GM18909 (cell line): Measurements from ENCODE around the gene TKTL2.
A peak's percentile ranks its signal among the peaks of the same experiment; 100 is the strongest.

Experiments used
- ATAC-seq: cut with Tn5 transposase; IDR thresholded peaks from one replicate; pipeline ENCODE4 v1.9.1; 2021; ENCODE audit warnings: mild to moderate bottlenecking; ENCODE audit not compliant: unreplicated experiment, poor library complexity

TKTL2 gene

GRCh38 chr4:163473576-163473975 lies at the start of gene TKTL2:
TSS of gene TKTL2 (minus strand) at chr4:163473754. CDS start at chr4:163473734, 20 bp downstream.
- ATAC-seq = no peak

- ATAC-seq = no peak
Measured at GRCh38 chr4:163515198-163515597, 41.6 kb upstream of the TKTL2 start.

GRCh38 chr4:163505374-163505773 lies 31.8 kb upstream of the TKTL2 start:
- no peak for ATAC-seq

DNA sequence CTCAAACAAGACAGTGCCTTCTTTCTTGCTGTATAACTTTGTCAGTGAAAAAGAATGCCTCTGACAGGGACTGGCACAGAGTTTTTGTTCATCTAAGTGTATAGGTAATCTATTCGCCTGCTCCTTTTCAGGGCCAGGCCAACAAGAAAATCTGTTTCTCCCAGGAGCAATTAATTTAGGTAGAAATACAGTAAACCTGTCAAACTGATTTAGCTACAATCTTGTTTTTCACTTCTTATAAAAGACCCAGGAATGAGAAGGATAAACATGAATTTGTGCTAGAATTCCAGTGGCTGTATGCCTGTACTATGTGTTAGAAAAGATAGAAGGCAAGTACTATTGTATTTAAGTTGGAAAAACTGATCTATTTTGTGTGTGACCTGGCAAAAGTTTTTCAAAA lies 27.0 kb upstream of the TKTL2 start:
- no peak for ATAC-seq

GRCh38 chr4:163495900-163496299 lies 22.3 kb upstream of the TKTL2 start:
- peak; percentile 37 for ATAC-seq

DNA sequence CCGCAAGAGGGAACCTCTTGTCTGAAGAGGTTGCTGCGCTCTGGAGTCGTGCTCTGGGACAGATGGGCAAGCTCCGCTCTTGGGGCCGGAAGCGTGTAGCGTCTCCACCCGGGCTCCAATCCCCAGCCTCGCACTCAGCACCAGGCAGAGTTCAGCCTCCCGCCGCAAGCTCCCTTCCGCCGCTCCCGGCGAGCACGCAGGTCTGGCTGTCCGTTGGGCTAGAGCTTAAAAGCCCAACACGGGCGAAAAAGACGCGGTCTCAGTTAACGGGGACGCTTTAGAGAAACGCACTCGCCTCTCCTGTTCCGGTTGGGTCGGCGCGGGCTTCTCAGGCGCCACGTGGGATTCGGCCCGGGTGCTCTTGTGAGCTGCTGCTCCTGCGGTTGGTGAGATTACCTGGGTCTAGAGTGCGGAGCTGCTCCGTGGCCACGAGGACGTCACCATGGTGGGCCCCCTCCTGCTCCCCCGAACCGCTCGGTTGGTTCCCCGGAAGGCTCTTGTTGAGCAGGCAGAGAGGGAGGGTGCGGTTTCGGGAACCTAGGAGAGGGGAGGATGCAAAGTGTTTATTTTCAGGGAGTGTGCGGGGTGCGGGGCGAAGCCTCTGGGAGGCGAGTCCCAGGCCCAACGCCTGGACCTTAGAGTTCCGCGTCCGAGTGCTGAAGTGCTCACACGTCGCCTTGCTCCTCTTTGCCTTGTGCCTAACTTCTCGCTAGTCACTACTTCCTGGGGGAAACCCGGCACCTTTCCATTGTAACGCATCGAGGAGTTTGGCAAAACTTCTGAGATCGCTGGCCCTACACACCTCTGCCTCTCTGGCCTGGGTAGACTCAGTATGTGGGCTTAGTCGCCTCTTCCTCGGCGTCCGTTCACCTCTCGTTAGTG lies 21.0 kb upstream of the TKTL2 start, which contains the start of gene TMA16:
Gene TMA16, plus strand, starts transcription at position 331 of the 882 bp plus-strand sequence. Its CDS starts 112 bp downstream, at position 443.
- ATAC-seq = peak; percentile 86

- peak; percentile 24 for ATAC-seq
Measured at GRCh38 chr4:163493643-163494359, 20.2 kb upstream of the TKTL2 start.

- ATAC-seq = no peak
Measured at GRCh38 chr4:163492951-163493504, 19.5 kb upstream of the TKTL2 start.

DNA sequence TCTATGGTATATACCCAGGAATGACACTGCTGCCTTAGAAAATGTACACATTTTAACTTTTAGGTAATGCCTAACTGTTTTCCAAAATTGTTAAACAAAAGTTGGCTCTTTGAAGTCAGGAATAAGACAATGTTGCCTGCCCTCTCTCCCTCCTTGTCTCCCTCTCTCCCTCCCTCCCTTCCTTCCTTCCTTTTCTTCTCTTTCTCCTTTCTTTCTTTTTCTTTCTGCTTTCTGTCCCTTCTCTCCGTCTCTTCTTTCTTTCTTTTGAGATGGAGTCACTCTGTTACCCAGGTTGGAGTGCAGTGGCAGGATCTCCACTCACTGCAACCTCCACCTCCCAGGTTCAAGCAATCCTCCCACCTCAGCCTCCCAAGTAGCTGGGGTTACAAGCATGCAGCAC lies 16.4 kb upstream of the TKTL2 start:
- ATAC-seq = no peak

- ATAC-seq = no peak
Measured at GRCh38 chr4:163486321-163486720, 12.8 kb upstream of the TKTL2 start.

DNA sequence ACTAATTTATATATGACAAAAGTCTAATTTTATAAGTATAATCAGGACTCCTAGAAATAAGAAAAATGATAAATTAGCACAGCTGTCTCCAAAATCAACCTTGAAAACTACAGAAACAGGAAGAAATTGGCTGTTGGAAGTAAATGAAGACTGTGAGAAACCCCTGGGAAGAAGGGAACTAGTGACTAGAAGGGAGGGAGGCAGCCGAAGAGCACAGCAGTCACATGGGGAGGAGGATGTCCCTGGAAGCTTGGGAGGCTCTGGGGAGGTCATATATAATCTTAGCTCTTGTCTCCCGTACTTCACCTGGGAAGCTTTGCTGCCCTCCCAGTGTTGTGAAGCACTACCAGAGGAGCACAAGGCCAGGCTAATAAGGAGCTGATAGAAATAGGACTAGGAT lies 12.0 kb upstream of the TKTL2 start:
- no peak for ATAC-seq

DNA sequence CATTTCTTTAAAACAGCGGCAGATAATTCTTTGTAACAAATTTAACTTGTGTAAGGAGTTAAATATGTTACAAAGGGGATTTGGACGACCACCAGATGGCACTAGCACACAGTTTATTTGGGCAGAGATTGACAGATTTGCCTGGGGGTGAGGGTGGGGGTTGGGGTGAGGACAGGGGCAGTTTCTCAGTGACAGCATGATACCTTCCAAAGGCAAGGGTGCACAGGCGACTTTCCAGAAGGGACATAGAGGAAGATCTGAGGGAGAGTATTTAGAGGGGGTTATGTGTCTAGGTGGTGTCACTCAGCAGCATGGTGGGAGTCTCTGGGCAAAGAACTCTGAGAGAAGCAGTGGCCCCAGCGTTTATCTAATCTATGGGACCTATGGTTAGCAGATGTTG lies 11.4 kb upstream of the TKTL2 start:
- ATAC-seq = peak; percentile 48

GRCh38 chr4:163482190-163482589 lies 8.6 kb upstream of the TKTL2 start:
- ATAC-seq = peak; percentile 79

- ATAC-seq = no peak
Measured at GRCh38 chr4:163476761-163477438, 3.3 kb upstream of the TKTL2 start.

DNA sequence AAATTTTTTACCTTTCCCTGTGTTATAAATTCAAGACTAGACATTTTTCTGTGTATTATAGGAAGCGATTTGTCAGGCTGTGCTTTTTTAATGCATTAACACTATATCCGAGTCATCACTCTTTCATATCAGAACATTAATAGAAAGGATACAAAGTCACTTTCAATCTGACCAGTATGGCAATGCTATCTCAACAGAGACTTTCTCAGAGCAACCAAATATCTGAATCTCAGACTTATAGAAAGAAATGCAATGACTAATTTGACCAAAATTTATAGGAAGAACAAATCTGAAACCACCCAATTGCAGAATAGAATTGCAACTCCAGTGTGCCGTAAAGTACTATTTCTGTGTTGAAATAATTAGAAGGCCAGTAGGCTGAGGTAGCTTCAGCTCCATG lies 473 bp upstream of the TKTL2 start:
- ATAC-seq = no peak

DNA sequence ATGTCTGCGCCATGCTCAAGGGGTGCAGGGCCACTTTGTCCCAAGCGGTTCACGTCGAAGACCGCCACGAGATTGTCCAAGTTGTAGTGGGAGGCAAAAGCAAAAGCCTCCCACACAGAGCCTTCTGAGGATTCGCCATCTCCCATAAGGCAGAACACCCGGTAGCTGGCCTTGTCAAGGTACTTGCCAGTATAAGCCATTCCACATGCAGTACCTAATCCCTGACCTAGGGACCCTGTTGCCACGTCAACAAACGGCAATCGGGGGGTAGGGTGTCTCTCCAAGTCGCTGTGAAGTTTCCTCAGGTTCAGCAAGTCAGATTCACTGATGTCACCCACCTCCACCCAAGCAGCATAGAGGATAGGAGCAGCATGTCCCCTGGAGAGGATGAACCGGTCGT lies 424 bp downstream of the TKTL2 start:
- no peak for ATAC-seq

DNA sequence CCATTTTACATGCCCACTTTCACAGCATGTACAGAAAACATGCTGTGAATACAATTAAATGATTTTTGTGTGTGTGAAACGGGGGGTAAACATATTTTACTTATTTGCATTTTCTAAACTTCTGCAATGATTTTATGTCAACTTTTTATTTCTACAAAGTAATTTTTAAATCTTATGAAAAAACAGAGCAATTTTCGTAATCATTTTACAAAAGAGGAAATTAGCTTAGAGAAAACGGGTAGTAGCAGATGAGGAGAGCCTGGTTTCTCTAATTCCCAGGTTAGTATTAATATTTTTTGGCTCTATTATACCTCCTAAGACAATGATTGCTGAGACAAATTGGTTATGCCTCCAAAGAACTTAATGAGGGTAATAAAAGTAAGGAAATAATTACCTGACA lies 3.2 kb downstream of the TKTL2 start:
- no peak for ATAC-seq

DNA sequence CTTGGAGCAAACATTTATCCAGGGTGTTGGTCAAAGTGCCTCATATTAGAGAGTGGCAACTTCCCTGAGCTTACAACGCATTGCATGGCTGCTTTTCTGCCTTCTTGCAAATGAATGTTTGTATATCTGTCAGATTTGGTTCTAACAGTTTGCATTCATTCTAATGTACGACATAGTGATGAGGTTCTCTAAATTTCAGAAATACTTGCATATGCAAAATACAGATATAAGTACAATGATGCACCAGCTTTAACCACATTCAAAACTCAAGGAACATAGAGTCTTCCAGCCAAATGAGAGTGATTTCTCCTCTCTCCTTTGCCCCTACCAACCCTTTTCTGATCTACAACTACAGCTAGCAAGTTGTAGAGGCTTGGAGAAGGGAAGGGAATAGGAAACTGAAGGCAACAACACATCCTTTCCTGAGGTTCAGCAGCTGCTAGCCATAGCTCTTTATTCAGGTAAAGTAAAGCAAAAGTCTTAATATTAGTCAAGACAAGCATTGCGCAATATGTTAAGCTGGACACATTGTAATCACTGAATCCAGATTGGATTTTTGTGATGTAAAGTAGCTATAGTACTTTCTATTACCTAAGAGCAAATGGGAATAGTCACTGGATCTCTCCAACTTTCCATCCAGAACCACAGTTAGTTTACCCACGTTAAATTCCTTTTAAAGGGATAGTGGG lies 6.3 kb downstream of the TKTL2 start:
- no peak for ATAC-seq

DNA sequence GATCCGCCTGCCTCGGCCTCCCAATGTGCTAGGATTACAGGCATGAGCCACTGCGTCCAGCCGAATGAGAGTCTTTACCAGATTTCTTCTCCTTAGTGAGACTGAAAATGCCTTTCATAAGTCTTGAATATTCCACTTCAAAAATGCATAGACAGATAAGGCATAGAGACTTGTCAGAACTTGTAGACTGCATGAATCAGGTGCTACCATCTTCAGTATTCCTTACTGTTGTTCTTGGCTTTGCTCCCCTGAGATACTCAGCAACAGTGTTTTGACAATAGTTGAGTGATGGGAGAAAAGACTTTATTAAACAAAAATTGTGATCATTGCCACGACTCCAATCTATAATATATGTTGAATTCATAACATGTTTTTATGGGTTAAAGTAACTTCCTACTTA lies 11.0 kb downstream of the TKTL2 start:
- no peak for ATAC-seq
